Liver (tissue), 9 donors: ENCODE measurements around the gene BEX4. TPM values are rescaled to one million over a fixed set of nuclear protein-coding genes. Genes with fewer than 3 reads are reported as not detected.
"Not testable (repeated sequence)": the region's sequence is repeated elsewhere in the genome, so short reads cannot be mapped to it uniquely, and the experiment has no call there.

Experiments used
- DNase-seq: peaks from one replicate; pipeline ENCODE4 v3.0.0-alpha.2; 2017; ENCODE audit warnings: low spot score
- H3K27ac ChIP-seq, 2 donors: one replicate each; pipeline ENCODE4 v1.7.0; 2013; ENCODE audit warnings: inconsistent platforms in 2 of 2, low read length in 2 of 2, control low read depth in 1 of 2, low read depth in 1 of 2, mild to moderate bottlenecking in 1 of 2
- H3K27me3 ChIP-seq, 4 donors: one replicate each; pipeline versions ENCODE4 v1.6.1 to v1.7.0; 2013; ENCODE audit warnings: low read length in 3 of 4, inconsistent platforms in 1 of 4, mild to moderate bottlenecking in 1 of 4, moderate library complexity in 1 of 4; ENCODE audit not compliant: control insufficient read depth in 4 of 4, insufficient read depth in 4 of 4
- H3K36me3 ChIP-seq, 4 donors: one replicate each; pipeline versions ENCODE4 v1.6.1 to v1.7.0; 2013; ENCODE audit warnings: low read length in 3 of 4, mild to moderate bottlenecking in 3 of 4, low read depth in 1 of 4, moderate library complexity in 1 of 4; ENCODE audit not compliant: control insufficient read depth in 4 of 4, insufficient read depth in 3 of 4
- H3K4me1 ChIP-seq, 4 donors: one replicate each; pipeline versions ENCODE4 v1.6.1 to v1.7.0; 2013; ENCODE audit warnings: low read length in 3 of 4, mild to moderate bottlenecking in 3 of 4, moderate library complexity in 1 of 4; ENCODE audit not compliant: control insufficient read depth in 4 of 4, insufficient read depth in 4 of 4
- H3K4me3 ChIP-seq, 3 donors: one replicate each; pipeline versions ENCODE4 v1.6.1 to v1.7.0; 2013; ENCODE audit warnings: low read length in 3 of 3, control low read depth in 1 of 3, low read depth in 1 of 3, mild to moderate bottlenecking in 1 of 3
- H3K9ac ChIP-seq, 2 donors: one replicate each; pipeline ENCODE4 v1.7.0; 2013; ENCODE audit warnings: low read length in 2 of 2, mild to moderate bottlenecking in 2 of 2, moderate library complexity in 2 of 2, control low read depth in 1 of 2, low read depth in 1 of 2
- H3K9me3 ChIP-seq, 4 donors: one replicate each; pipeline versions ENCODE4 v1.6.1 to v1.7.0; 2013; ENCODE audit warnings: low read length in 3 of 4; ENCODE audit not compliant: control insufficient read depth in 4 of 4
- EGR1 ChIP-seq, 2 donors: IDR thresholded peaks; 2 replicates each; pipeline ENCODE4 v1.6.1; 2016 to 2018; ENCODE audit warnings: antibody characterized with exemption in 2 of 2, low read depth in 2 of 2
- FOXA1 ChIP-seq: IDR thresholded peaks from 2 replicates; pipeline ENCODE4 v1.6.1; 2016; ENCODE audit warnings: antibody characterized with exemption
- FOXA2 ChIP-seq: IDR thresholded peaks from 2 replicates; pipeline ENCODE4 v1.6.1; 2016; ENCODE audit warnings: antibody characterized with exemption
- GABPA ChIP-seq, 2 donors: IDR thresholded peaks in 1 of 2; conservative IDR thresholded peaks in 1 of 2; 2 replicates each; pipeline ENCODE4 v1.6.1; 2016; ENCODE audit warnings: antibody characterized with exemption in 2 of 2, mild to moderate bottlenecking in 1 of 2, moderate library complexity in 1 of 2
- HNF4A ChIP-seq, 2 donors: conservative IDR thresholded peaks; 2 replicates each; pipeline ENCODE4 v1.6.1; 2016; ENCODE audit warnings: antibody characterized with exemption in 2 of 2, mild to moderate bottlenecking in 2 of 2
- HNF4G ChIP-seq: IDR thresholded peaks from 2 replicates; pipeline ENCODE4 v1.6.1; 2016; ENCODE audit warnings: antibody characterized with exemption
- JUND ChIP-seq, 2 donors: IDR thresholded peaks; 2 replicates each; pipeline ENCODE4 v1.6.1; 2016; ENCODE audit warnings: antibody characterized with exemption in 2 of 2
- NR2F2 ChIP-seq: IDR thresholded peaks from 2 replicates; pipeline ENCODE4 v1.6.1; 2016; ENCODE audit warnings: antibody characterized with exemption
- RAD21 ChIP-seq, 2 donors: IDR thresholded peaks; 2 replicates each; pipeline ENCODE4 v1.6.1; 2016; ENCODE audit warnings: antibody characterized with exemption in 2 of 2, mild to moderate bottlenecking in 2 of 2
- RXRA ChIP-seq, 2 donors: IDR thresholded peaks; 2 replicates each; pipeline ENCODE4 v1.6.1; 2017 to 2018; ENCODE audit warnings: antibody characterized with exemption in 2 of 2, mild to moderate bottlenecking in 1 of 2
- SP1 ChIP-seq: IDR thresholded peaks from 2 replicates; pipeline ENCODE4 v1.6.1; 2018; ENCODE audit warnings: antibody characterized with exemption, mild to moderate bottlenecking
- TAF1 ChIP-seq: conservative IDR thresholded peaks from 2 replicates; pipeline ENCODE4 v1.6.1; 2016; ENCODE audit warnings: antibody characterized with exemption, mild to moderate bottlenecking
- YY1 ChIP-seq: IDR thresholded peaks from 2 replicates; pipeline ENCODE4 v1.6.1; 2016; ENCODE audit warnings: antibody characterized with exemption, mild to moderate bottlenecking
- WGBS: extraction: QIAGEN DNeasy Blood & Tissue Kit; methylation state at CpG from one replicate; pipeline ENCODE4 v1.1.7; 2013; 5-methylcytosine and 5-hydroxymethylcytosine counted together
- polyA plus RNA-seq, 2 donors: library from polyadenylated mRNA; stranded (reverse) in 1 of 2; unstranded in 1 of 2; fragments of 200-250 nt in 1 of 2; fragments of >200 nt in 1 of 2; fragmentation: Nextera tagmentation in 1 of 2; extraction: Ambion mirVana in 1 of 2; gene quantifications; one replicate each; pipeline versions ENCODE4 v1.2.1 to v1.2.3, GENCODE V29; 2013 to 2015
- total RNA-seq, 2 donors: library from RNA; depleted of rRNA; stranded (reverse); fragments of >200 nt; gene quantifications; one replicate each; pipeline ENCODE4 v1.2.3, GENCODE V29; 2014
- TF ChIP-seq, protein P1 (sequence below): IDR thresholded peaks from 2 replicates; pipeline ENCODE4 v1.6.1; 2016; ENCODE audit warnings: antibody characterized with exemption
- TF ChIP-seq, protein P2 (sequence below): fragments of 150-350 bp; IDR thresholded peaks from 2 replicates; pipeline ENCODE4 v1.5.1; 2017; ENCODE audit warnings: improper control_type of control experiment, low read depth, low read length; ENCODE audit not compliant: missing input control
- TF ChIP-seq, protein P3 (sequence below): IDR thresholded peaks from 2 replicates; pipeline ENCODE4 v1.6.1; 2016; ENCODE audit warnings: antibody characterized with exemption, mild to moderate bottlenecking
- TF ChIP-seq, protein P4 (sequence below): IDR thresholded peaks from 2 replicates; pipeline ENCODE4 v1.6.1; 2016; ENCODE audit warnings: antibody characterized with exemption
- TF ChIP-seq, protein P5 (sequence below): IDR thresholded peaks from 2 replicates; pipeline ENCODE4 v1.6.1; 2016; ENCODE audit warnings: antibody characterized with exemption
- donor health status: healthy.
- donor health status: healthy.
- donor health status: healthy.
- donor health status: healthy.
- donor health status: healthy.

Gene BEX4
- total and polyA plus RNA-seq, 4 donors = 2.0 to 26.5 (median 7.5) TPM

DNA sequence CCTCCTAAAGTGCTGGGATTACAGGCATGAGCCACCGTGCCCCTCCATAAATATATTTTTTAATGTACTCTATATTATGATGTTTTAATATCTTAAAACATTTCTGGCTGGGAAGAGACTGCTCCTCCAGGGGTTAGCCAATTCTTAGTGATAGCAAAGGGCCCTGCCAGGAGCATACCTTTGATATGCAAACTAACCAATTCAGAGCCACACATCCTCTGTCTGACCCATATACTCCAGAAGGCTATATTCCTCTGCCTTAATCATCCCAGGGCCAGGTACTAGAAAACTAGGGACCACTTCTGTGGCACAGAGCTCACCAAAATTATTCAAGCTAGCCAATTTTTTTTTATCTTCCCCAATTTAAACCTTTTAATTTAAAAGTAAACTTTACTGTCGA, 43.6 kb upstream of the BEX4 start:
- Histone ChIP-seq H3K36me3 (no peaks in the 10 kb centered on the region), H3K27me3 (no peaks in the 10 kb centered on the region), H3K27ac (no peak overlapping the region), H3K9ac (no peak overlapping the region), H3K9me3 (no peaks in the 10 kb centered on the region), H3K4me3 (no peak overlapping the region), H3K4me1 (peaks cover 0 to 4% (median 1%) of the 10 kb centered on the region in 4 donors)
- no peak for TF ChIP-seq RAD21 (IDR thresholded peaks at IDR 0.05)
- no peak for TF ChIP-seq FOXA2
- TF ChIP-seq FOXA1 = no peak
- no peak for TF ChIP-seq RXRA (IDR thresholded peaks at IDR 0.05)
- TF ChIP-seq YY1 = no peak
- TF ChIP-seq, protein P1, sequence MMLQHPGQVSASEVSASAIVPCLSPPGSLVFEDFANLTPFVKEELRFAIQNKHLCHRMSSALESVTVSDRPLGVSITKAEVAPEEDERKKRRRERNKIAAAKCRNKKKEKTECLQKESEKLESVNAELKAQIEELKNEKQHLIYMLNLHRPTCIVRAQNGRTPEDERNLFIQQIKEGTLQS = no peak
- no peak for TF ChIP-seq GABPA (IDR thresholded peaks at IDR 0.05 in 1 of 2, conservative IDR thresholded peaks at IDR 0.05 in 1 of 2)
- no peak for TF ChIP-seq NR2F2
- 77% methylated on average over 2 of the region's 2 CpGs for whole genome bisulfite sequencing
- no peak for DNase-seq

DNA sequence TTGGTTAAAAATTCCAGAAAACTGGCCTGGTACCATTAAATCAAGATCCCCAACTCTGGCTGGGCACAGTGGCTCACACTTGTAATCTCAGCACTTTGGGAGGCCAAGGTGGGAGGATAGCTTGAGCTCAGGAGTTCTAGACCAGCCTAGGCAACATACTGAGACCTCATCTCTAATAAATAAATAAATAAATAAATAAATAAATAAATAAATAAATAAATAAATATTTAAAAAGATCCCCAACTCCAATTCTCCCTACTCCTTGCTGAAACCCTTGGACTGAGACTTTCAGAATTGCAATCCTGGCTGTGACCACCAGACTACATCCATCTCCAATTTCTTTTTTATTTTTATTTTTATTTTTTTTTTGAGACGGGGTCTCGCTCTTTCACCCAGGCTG, 39.7 kb upstream of the BEX4 start:
- WGBS = 96% methylated on average over 2 of the region's 2 CpGs
- H3K9ac ChIP-seq, H3K4me3 ChIP-seq, H3K27me3 ChIP-seq, H3K9me3 ChIP-seq, DNase-seq, H3K27ac ChIP-seq, H3K4me1 ChIP-seq, H3K36me3 ChIP-seq: not testable (repeated sequence)

DNA sequence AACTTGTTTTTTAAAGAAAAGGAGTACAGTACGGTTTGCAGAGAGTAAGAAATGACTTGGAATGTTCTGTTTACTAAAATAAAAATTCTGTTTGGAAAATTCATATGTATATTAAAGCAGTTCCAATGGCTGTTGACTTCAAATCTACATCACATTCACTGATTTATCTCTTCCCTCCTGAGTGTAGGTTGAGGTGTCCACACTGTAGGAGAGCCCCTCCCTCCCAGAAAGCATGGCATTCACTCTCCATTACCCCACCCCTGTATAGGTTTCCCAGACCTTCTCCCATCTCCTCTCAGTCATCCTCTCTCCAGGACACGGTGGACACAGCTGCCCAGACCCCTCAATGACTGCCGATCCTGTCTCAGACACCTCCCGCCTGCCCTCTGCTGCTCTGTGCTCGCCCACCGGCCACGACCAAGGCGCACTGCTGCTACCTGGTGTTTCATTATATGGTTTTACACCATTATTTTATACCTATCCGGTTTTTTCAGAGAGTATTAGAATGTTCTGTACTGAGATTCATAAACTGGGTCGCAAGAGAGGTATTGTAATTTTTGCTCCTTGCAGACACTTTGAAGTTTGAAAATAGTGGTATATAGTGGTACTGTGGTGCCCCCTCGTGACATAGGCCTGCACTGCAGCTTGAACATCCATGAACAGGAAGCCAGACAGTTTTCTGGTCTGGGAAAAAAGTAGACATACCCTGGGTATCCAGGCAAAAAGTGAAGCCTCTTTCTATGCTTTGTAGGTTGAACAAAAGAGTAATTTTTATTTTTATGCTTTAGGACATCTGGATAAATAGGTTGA, 38.8 kb upstream of the BEX4 start:
- Histone ChIP-seq H3K27me3 (no peaks in the 10 kb centered on the region), H3K36me3 (no peaks in the 10 kb centered on the region), H3K4me1 (peaks cover 0 to 4% (median 1%) of the 10 kb centered on the region in 4 donors), H3K4me3 (no peak overlapping the region), H3K9me3 (no peaks in the 10 kb centered on the region), H3K27ac (no peak overlapping the region), H3K9ac (no peak overlapping the region)
- 18% methylated on average over 11 of the region's 11 CpGs for WGBS
- TF ChIP-seq RXRA (IDR thresholded peaks at IDR 0.05) = no peak
- no peak for TF ChIP-seq NR2F2
- TF ChIP-seq YY1 = no peak
- TF ChIP-seq RAD21 (IDR thresholded peaks at IDR 0.05) = peak; percentile 76 to 86
- TF ChIP-seq HNF4G = no peak
- TF ChIP-seq HNF4A (conservative IDR thresholded peaks at IDR 0.05) = no peak
- TF ChIP-seq, protein P2, sequence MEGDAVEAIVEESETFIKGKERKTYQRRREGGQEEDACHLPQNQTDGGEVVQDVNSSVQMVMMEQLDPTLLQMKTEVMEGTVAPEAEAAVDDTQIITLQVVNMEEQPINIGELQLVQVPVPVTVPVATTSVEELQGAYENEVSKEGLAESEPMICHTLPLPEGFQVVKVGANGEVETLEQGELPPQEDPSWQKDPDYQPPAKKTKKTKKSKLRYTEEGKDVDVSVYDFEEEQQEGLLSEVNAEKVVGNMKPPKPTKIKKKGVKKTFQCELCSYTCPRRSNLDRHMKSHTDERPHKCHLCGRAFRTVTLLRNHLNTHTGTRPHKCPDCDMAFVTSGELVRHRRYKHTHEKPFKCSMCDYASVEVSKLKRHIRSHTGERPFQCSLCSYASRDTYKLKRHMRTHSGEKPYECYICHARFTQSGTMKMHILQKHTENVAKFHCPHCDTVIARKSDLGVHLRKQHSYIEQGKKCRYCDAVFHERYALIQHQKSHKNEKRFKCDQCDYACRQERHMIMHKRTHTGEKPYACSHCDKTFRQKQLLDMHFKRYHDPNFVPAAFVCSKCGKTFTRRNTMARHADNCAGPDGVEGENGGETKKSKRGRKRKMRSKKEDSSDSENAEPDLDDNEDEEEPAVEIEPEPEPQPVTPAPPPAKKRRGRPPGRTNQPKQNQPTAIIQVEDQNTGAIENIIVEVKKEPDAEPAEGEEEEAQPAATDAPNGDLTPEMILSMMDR = peak; percentile 71
- TF ChIP-seq EGR1 (IDR thresholded peaks at IDR 0.05; ENCODE audit: low read depth in 2 of 2) = no peak
- no peak for TF ChIP-seq SP1
- TF ChIP-seq, protein P1 = no peak
- TF ChIP-seq, protein P3, sequence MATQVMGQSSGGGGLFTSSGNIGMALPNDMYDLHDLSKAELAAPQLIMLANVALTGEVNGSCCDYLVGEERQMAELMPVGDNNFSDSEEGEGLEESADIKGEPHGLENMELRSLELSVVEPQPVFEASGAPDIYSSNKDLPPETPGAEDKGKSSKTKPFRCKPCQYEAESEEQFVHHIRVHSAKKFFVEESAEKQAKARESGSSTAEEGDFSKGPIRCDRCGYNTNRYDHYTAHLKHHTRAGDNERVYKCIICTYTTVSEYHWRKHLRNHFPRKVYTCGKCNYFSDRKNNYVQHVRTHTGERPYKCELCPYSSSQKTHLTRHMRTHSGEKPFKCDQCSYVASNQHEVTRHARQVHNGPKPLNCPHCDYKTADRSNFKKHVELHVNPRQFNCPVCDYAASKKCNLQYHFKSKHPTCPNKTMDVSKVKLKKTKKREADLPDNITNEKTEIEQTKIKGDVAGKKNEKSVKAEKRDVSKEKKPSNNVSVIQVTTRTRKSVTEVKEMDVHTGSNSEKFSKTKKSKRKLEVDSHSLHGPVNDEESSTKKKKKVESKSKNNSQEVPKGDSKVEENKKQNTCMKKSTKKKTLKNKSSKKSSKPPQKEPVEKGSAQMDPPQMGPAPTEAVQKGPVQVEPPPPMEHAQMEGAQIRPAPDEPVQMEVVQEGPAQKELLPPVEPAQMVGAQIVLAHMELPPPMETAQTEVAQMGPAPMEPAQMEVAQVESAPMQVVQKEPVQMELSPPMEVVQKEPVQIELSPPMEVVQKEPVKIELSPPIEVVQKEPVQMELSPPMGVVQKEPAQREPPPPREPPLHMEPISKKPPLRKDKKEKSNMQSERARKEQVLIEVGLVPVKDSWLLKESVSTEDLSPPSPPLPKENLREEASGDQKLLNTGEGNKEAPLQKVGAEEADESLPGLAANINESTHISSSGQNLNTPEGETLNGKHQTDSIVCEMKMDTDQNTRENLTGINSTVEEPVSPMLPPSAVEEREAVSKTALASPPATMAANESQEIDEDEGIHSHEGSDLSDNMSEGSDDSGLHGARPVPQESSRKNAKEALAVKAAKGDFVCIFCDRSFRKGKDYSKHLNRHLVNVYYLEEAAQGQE = no peak
- TF ChIP-seq, protein P4, sequence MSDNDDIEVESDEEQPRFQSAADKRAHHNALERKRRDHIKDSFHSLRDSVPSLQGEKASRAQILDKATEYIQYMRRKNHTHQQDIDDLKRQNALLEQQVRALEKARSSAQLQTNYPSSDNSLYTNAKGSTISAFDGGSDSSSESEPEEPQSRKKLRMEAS = no peak
- TF ChIP-seq FOXA1 = no peak
- TF ChIP-seq FOXA2 = no peak
- no peak for TF ChIP-seq TAF1
- no peak for TF ChIP-seq JUND (IDR thresholded peaks at IDR 0.05)
- TF ChIP-seq, protein P5, sequence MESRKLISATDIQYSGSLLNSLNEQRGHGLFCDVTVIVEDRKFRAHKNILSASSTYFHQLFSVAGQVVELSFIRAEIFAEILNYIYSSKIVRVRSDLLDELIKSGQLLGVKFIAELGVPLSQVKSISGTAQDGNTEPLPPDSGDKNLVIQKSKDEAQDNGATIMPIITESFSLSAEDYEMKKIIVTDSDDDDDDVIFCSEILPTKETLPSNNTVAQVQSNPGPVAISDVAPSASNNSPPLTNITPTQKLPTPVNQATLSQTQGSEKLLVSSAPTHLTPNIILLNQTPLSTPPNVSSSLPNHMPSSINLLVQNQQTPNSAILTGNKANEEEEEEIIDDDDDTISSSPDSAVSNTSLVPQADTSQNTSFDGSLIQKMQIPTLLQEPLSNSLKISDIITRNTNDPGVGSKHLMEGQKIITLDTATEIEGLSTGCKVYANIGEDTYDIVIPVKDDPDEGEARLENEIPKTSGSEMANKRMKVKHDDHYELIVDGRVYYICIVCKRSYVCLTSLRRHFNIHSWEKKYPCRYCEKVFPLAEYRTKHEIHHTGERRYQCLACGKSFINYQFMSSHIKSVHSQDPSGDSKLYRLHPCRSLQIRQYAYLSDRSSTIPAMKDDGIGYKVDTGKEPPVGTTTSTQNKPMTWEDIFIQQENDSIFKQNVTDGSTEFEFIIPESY = no peak
- no peak for TF ChIP-seq GABPA (IDR thresholded peaks at IDR 0.05 in 1 of 2, conservative IDR thresholded peaks at IDR 0.05 in 1 of 2)
- DNase-seq = peak; percentile 64
